DMS53 (cell line): ENCODE data around the gene SLC22A1.
"Not testable (repeated sequence)": the region's sequence is repeated elsewhere in the genome, so short reads cannot be mapped to it uniquely, and the experiment has no call there.

Source experiments
- DNase-seq: peaks from one replicate; lab custom pipeline; 2025; lab: John Stamatoyannopoulos, UW

SLC22A1 gene

GRCh38 chr6:160124007-160124406 is 2.4 kb downstream of the SLC22A1 start:
- DNase-seq = no peak

- no peak for DNase-seq
Measured at GRCh38 chr6:160124605-160125004, 3.0 kb downstream of the SLC22A1 start.

- DNase-seq = not testable (repeated sequence)
Measured at GRCh38 chr6:160125105-160125504, 3.5 kb downstream of the SLC22A1 start.

GRCh38 chr6:160127270-160128124 is 5.9 kb downstream of the SLC22A1 start:
- no peak for DNase-seq

GRCh38 chr6:160128125-160128683 is 6.6 kb downstream of the SLC22A1 start:
- no peak for DNase-seq

- DNase-seq = no peak
Measured at GRCh38 chr6:160128879-160129516, 7.4 kb downstream of the SLC22A1 start.

- no peak for DNase-seq
Measured at GRCh38 chr6:160129881-160130615, 8.4 kb downstream of the SLC22A1 start.

- DNase-seq = no peak
Measured at GRCh38 chr6:160130729-160131484, 9.3 kb downstream of the SLC22A1 start.

- no peak for DNase-seq
Measured at GRCh38 chr6:160131636-160132296, 10.2 kb downstream of the SLC22A1 start.

- DNase-seq = no peak
Measured at GRCh38 chr6:160132297-160132637, 10.7 kb downstream of the SLC22A1 start.

- no peak for DNase-seq
Measured at GRCh38 chr6:160132776-160133338, 11.2 kb downstream of the SLC22A1 start.

GRCh38 chr6:160133441-160134336 is 12.1 kb downstream of the SLC22A1 start:
- no peak for DNase-seq

- not testable (repeated sequence) for DNase-seq
Measured at GRCh38 chr6:160134337-160134751, 12.7 kb downstream of the SLC22A1 start.

GRCh38 chr6:160134779-160135547 is 13.3 kb downstream of the SLC22A1 start:
- no peak for DNase-seq

- DNase-seq = no peak
Measured at GRCh38 chr6:160135907-160136655, 14.5 kb downstream of the SLC22A1 start.

- peak; percentile 13 for DNase-seq
Measured at GRCh38 chr6:160137130-160137988, 15.7 kb downstream of the SLC22A1 start.
